MM.1S (cell line): Measurements from ENCODE around the gene GPC5.

Experiments
- CTCF ChIP-seq: fragments of 300-600 bp; sonication (generic); IDR thresholded peaks from 2 replicates; pipeline ENCODE4 v1.5.1; 2016; ENCODE audit warnings: antibody characterized with exemption, low read length, mixed read lengths
- EZH2 ChIP-seq: fragments of 300-600 bp; sonication (generic); optimal IDR thresholded peaks from 2 replicates; pipeline ENCODE3; 2017; ENCODE audit warnings: low read depth, mild to moderate bottlenecking, antibody characterized with exemption, low read length, mixed read lengths
- EZH2phosphoT487 ChIP-seq: fragments of 300-600 bp; sonication (generic); IDR thresholded peaks from 2 replicates; pipeline ENCODE4 v1.6.1; 2018; ENCODE audit warnings: antibody characterized with exemption, low read length

GRCh38 chr13:91498298-91498697 lies 99.9 kb downstream of the GPC5 start:
- TF ChIP-seq CTCF (no peak), EZH2 (no peak), EZH2phosphoT487 (no peak)
